ENCODE measurements around the gene RFX4.

- TF ChIP-seq, protein P1, sequence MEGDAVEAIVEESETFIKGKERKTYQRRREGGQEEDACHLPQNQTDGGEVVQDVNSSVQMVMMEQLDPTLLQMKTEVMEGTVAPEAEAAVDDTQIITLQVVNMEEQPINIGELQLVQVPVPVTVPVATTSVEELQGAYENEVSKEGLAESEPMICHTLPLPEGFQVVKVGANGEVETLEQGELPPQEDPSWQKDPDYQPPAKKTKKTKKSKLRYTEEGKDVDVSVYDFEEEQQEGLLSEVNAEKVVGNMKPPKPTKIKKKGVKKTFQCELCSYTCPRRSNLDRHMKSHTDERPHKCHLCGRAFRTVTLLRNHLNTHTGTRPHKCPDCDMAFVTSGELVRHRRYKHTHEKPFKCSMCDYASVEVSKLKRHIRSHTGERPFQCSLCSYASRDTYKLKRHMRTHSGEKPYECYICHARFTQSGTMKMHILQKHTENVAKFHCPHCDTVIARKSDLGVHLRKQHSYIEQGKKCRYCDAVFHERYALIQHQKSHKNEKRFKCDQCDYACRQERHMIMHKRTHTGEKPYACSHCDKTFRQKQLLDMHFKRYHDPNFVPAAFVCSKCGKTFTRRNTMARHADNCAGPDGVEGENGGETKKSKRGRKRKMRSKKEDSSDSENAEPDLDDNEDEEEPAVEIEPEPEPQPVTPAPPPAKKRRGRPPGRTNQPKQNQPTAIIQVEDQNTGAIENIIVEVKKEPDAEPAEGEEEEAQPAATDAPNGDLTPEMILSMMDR (conservative IDR thresholded peaks at IDR 0.05 in 1 of 2, IDR thresholded peaks at IDR 0.05 in 1 of 2; ENCODE audit: low read depth in 1 of 2, low read length in 2 of 2) = no peak
- TF ChIP-seq EZH2 (IDR thresholded peaks at IDR 0.05; ENCODE audit: low read length, missing control alignments) = no peak
These were observed 18.2 kb downstream of the RFX4 start for GRCh38 chr12:106601031-106601430.
